Ovary (tissue), 10 donors: Measurements from ENCODE around the gene NFE2L1. TPM values are rescaled to one million over a fixed set of nuclear protein-coding genes. Genes with fewer than 3 reads are reported as not detected.
A peak's percentile ranks its signal among the peaks of the same experiment; 100 is the strongest.
"Not testable (repeated sequence)": the region's sequence is repeated elsewhere in the genome, so short reads cannot be mapped to it uniquely, and the experiment has no call there.

Experiments used
- DNase-seq, 5 donors: peaks; one replicate each; pipeline ENCODE4 v3.0.0-alpha.2; 2019 to 2020
- H3K27ac ChIP-seq, 2 donors: fragments of 200-600 bp; one replicate each; pipeline versions ENCODE4 v1.5.1 to v1.8.0; 2019 to 2022
- H3K27me3 ChIP-seq: fragments of 200-600 bp; one replicate; pipeline ENCODE4 v1.8.0; 2022
- H3K36me3 ChIP-seq: fragments of 200-600 bp; sonication (generic); one replicate; pipeline ENCODE4 v1.5.1; 2019
- H3K4me1 ChIP-seq: one replicate; pipeline ENCODE4 v1.8.1; 2013; ENCODE audit warnings: mild to moderate bottlenecking, moderate library complexity; ENCODE audit not compliant: insufficient read depth
- H3K4me3 ChIP-seq: fragments of 200-600 bp; sonication (generic); one replicate; pipeline ENCODE4 v1.5.1; 2017
- H3K9me3 ChIP-seq, 2 donors: fragments of 200-600 bp in 1 of 2; sonication (generic) in 1 of 2; one replicate each; pipeline versions ENCODE4 v1.5.1 to v1.8.1; 2013 to 2019; ENCODE audit warnings: mild to moderate bottlenecking in 1 of 2, moderate library complexity in 1 of 2
- EP300 ChIP-seq: sonication (generic); formaldehyde crosslinking; IDR thresholded peaks from one replicate; pipeline ENCODE4 v1.6.1; 2017; ENCODE audit warnings: antibody characterized with exemption
- POLR2A ChIP-seq: fragments of 450-650 bp; IDR thresholded peaks from one replicate; pipeline ENCODE4 v1.6.1; 2017; ENCODE audit warnings: antibody characterized with exemption, mild to moderate bottlenecking, moderate library complexity
- WGBS, 3 donors: extraction: QIAGEN DNeasy Blood & Tissue Kit in 1 of 3; methylation state at CpG; one replicate each; pipeline versions ENCODE4 v1.1.5 to v1.1.7; 2013 to 2017; 5-methylcytosine and 5-hydroxymethylcytosine counted together
- intact Hi-C, 4 donors: fragments of 100-400 bp; cut with DNase I; formaldehyde crosslinking; loops; one replicate each; pipeline versions ENCODE4 v1.11.0 to v1.15.1; 2022 to 2023
- long read RNA-seq, 3 donors: library from polyadenylated mRNA in 2 of 3; unstranded in 2 of 3; transcript quantifications; one replicate each; pipeline ENCODE4 v2.0.0 and lab custom pipeline, GENCODE V29; 2021 to 2026
- polyA plus RNA-seq, 2 donors: library from polyadenylated mRNA; stranded (reverse); fragments of 200-250 nt in 1 of 2; fragments of 350-450 nt in 1 of 2; fragmentation: Illumina TruSeq in 1 of 2; extraction: RNeasy Lipid Tissue Mini Kit (QIAGEN cat#74804) in 1 of 2; gene quantifications; one replicate each; pipeline ENCODE4 v1.2.3, GENCODE V29; 2013 to 2014
- total RNA-seq, 7 donors: library from RNA; depleted of rRNA in 2 of 7; stranded (reverse); fragments of >200 nt in 2 of 7; fragmentation: NEBNext Ultra II Directional in 3 of 7; extraction: Animal tissue kit (Norgen Biotek cat#: 25700) in 3 of 7; gene quantifications; one replicate each; pipeline versions ENCODE4 v1.1.0 to v1.2.4, GENCODE V29; 2016 to 2023
- TF ChIP-seq, protein P1 (sequence below), 3 donors: fragments of 450-650 bp in 2 of 3; fragments of 200-600 bp in 1 of 3; IDR thresholded peaks; one replicate each; pipeline versions ENCODE4 v1.5.1 to v1.8.0; 2016 to 2022; ENCODE audit warnings: antibody characterized with exemption in 3 of 3, mild to moderate bottlenecking in 1 of 3
- donor health status: DM: no; HTN: no; CAD: no; lungs with moderate emphysema.
- donor health status: DM: no; HTN: no; CAD: no.
- donor health status: Bipolar disorder and iron deficiency.
- donor health status: DM: yes; HTN: yes; CAD: no.
- donor health status: DM: no; HTN: no; CAD: no.
- donor health status: DM: yes; HTN: yes; CAD: no.

Gene NFE2L1, protein sequence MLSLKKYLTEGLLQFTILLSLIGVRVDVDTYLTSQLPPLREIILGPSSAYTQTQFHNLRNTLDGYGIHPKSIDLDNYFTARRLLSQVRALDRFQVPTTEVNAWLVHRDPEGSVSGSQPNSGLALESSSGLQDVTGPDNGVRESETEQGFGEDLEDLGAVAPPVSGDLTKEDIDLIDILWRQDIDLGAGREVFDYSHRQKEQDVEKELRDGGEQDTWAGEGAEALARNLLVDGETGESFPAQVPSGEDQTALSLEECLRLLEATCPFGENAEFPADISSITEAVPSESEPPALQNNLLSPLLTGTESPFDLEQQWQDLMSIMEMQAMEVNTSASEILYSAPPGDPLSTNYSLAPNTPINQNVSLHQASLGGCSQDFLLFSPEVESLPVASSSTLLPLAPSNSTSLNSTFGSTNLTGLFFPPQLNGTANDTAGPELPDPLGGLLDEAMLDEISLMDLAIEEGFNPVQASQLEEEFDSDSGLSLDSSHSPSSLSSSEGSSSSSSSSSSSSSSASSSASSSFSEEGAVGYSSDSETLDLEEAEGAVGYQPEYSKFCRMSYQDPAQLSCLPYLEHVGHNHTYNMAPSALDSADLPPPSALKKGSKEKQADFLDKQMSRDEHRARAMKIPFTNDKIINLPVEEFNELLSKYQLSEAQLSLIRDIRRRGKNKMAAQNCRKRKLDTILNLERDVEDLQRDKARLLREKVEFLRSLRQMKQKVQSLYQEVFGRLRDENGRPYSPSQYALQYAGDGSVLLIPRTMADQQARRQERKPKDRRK
- total RNA-seq: 100 to 1,000 TPM in 6 of 7 donors, 10 to 100 TPM in 1; 80.0 to 214 (median 165) TPM
- 100 to 1,000 TPM; 150 to 577 TPM for polyA plus RNA-seq
- long read RNA-seq, donor 1, full-length matches to known transcripts: 6 of 91 reads
- long read RNA-seq, donor 1, partial matches to known transcripts: 7 of 91 reads
- long read RNA-seq, donor 1, other reads (novel, unspliced or antisense): 78 of 91 reads
- long read RNA-seq, donor 2, full-length matches to known transcripts: 25 of 119 reads
- long read RNA-seq, donor 2, partial matches to known transcripts: 89 of 119 reads
- long read RNA-seq, donor 2, other reads (novel, unspliced or antisense): 5 of 119 reads
- long read RNA-seq, donor 3, full-length matches to known transcripts: 39 of 144 reads
- long read RNA-seq, donor 3, partial matches to known transcripts: 16 of 144 reads
- long read RNA-seq, donor 3, other reads (novel, unspliced or antisense): 89 of 144 reads

DNA sequence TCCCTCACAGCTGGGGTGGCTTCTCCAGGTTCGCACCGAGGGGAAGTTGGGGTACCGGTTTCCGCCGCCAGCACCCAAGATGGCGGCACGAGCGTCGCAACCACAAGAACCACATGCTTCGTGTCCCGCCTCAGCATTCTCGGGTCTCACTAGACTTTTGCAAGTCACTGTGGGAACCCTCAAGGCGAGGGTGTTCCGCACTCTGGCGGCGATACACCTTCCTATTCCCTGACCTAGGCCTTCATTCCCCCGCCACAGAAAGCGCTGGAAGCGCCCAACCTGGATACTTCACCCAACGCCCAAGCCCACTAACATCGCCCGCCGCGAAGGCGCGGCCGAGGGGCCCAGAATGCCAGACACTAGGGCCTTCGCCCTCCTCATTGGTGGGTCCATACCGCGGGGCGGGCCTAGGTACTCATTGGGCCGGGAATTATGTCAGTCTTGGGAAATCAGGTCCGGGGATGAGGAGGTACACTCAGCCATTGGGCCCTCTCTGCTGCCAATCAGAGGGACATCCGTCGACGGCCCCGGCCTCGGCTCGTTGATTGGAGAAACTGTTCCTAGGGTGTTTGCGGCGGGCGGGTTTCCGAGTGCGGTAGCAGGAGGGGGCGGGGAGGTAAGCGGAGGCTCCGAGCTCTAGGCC is at the start of gene NFE2L1:
TSS of gene NFE2L1 (plus strand) at position 619 of the 643 bp plus-strand sequence. CDS start 2,760 bp downstream, outside the sequence.
- TF ChIP-seq EP300: no peak
- TF ChIP-seq, protein P1, sequence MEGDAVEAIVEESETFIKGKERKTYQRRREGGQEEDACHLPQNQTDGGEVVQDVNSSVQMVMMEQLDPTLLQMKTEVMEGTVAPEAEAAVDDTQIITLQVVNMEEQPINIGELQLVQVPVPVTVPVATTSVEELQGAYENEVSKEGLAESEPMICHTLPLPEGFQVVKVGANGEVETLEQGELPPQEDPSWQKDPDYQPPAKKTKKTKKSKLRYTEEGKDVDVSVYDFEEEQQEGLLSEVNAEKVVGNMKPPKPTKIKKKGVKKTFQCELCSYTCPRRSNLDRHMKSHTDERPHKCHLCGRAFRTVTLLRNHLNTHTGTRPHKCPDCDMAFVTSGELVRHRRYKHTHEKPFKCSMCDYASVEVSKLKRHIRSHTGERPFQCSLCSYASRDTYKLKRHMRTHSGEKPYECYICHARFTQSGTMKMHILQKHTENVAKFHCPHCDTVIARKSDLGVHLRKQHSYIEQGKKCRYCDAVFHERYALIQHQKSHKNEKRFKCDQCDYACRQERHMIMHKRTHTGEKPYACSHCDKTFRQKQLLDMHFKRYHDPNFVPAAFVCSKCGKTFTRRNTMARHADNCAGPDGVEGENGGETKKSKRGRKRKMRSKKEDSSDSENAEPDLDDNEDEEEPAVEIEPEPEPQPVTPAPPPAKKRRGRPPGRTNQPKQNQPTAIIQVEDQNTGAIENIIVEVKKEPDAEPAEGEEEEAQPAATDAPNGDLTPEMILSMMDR (IDR thresholded peaks at IDR 0.05): no peak
- peak; percentile 60 for TF ChIP-seq POLR2A
- intact Hi-C loops: no loop called here
- 0 to 1% (median 0%) methylated on average over 47 of the region's 47 CpGs for WGBS, 3 donors
- Histone ChIP-seq H3K9me3 (no peaks in the 10 kb centered on the region), H3K4me1 (peaks cover 24% of the 10 kb centered on the region), H3K27ac (peak within 1 kb of the TSS; percentile 96 to 99), H3K36me3 (no peaks in the 10 kb centered on the region), H3K4me3 (peak within 1 kb of the TSS; percentile 95), H3K27me3 (no peaks in the 10 kb centered on the region)
- DNase-seq: peak; percentile 97 to 99 (median 99)

DNA sequence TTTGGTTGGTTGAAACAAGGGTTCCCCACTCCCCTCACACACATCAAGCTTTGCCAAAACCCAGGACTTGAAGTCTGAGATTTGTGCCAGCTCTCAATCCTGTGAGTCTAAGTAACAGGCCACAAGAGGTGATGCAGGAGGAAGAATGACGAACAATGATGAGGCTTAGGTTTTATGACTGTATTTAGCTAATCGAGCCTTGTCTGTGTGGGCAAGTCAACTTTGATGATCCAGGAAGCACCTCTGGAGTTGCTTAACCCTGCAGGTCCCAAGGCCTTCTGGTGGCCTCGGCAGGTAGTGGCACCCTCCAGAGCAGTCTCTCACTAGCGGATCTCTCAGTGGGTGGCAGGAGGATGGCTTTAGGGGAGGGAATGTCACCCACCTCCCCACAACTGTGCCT is 48.6 kb upstream of the NFE2L1 start:
- 50 to 57% (median 52%) methylated on average over 4 of the region's 4 CpGs for WGBS, 3 donors
- Histone ChIP-seq H3K27ac (no peak overlapping the region), H3K36me3 (no peaks in the 10 kb centered on the region), H3K4me3 (no peak overlapping the region), H3K9me3 (no peaks in the 10 kb centered on the region), H3K4me1 (no peaks in the 10 kb centered on the region), H3K27me3 (no peaks in the 10 kb centered on the region)
- intact Hi-C loops: no loop called here
- no peak for DNase-seq
- TF ChIP-seq, protein P1 (IDR thresholded peaks at IDR 0.05): no peak
- TF ChIP-seq EP300: no peak
- TF ChIP-seq POLR2A: no peak

DNA sequence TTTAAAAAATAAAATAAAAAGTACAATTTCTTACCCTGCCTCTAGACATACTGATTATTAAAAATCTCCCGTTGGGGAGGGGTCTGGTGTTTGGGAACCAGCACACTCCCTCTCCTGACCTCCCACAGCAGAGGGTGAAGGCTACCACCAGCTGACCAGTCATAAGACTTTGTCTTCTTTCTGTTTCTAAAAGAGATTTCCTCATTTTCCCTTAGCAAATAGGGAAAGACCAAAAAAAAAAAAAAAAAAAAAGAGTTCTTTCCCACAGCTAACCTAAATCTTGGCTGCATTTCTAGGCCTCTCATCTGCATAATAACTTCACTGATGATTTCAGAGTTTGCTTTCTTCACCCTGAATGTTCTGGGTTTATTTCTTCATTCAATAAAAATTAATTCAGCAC is 47.0 kb upstream of the NFE2L1 start:
- H3K27ac ChIP-seq: no peak overlapping the region
- no peaks in the 10 kb centered on the region for H3K4me1 ChIP-seq
- no peak overlapping the region for H3K4me3 ChIP-seq
- no peaks in the 10 kb centered on the region for H3K9me3 ChIP-seq
- H3K36me3 ChIP-seq: no peaks in the 10 kb centered on the region
- no peak for DNase-seq
- intact Hi-C loops: no loop called here
- 31 to 43% (median 40%) methylated on average over 1 of the region's 1 CpG for WGBS, 3 donors
- TF ChIP-seq, protein P1 (IDR thresholded peaks at IDR 0.05): no peak
- TF ChIP-seq POLR2A (no peak), EP300 (no peak)
- no peaks in the 10 kb centered on the region for H3K27me3 ChIP-seq

DNA sequence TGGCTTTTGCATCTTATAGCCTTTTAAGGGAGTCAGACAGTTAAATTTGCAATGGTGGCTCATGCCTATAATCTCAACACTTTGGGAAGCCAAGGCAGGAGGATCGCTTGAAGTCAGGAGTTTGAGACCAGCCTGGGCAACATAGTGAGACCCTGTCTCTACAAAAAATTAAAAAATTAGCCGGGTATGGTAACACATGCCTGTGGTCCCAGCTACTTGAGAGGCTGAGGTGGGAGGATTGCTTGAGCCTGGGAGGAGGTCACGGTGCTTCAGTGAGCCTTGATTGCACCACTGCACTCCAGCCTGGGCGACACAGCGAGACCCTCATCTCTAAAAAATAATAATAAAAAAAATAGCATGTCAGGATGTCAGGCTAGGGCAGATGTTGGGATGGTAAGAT is 46.5 kb upstream of the NFE2L1 start:
- H3K4me1 ChIP-seq, H3K9me3 ChIP-seq, H3K27ac ChIP-seq, H3K36me3 ChIP-seq, DNase-seq, intact Hi-C loops, H3K27me3 ChIP-seq, H3K4me3 ChIP-seq: not testable (repeated sequence)
- WGBS, 3 donors: 93 to 95% (median 93%) methylated on average over 5 of the region's 5 CpGs
